A549 (cell line): ENCODE data around the gene CCNL1.

Experiments used
- ESRRA ChIP-seq: fragments of 150-350 bp; IDR thresholded peaks from 2 replicates; pipeline ENCODE4 v1.6.1; 2014; ENCODE audit warnings: mild to moderate bottlenecking, low read length, borderline replicate concordance
- HDAC2 ChIP-seq: fragments of 200-600 bp; sonication (generic); IDR thresholded peaks from 2 replicates; pipeline ENCODE4 v1.6.1; 2016
- JUN ChIP-seq, 2 experiments: fragments of >200 bp; sonication (Bioruptor Twin); formaldehyde crosslinking; IDR thresholded peaks; 2 replicates in 1 of 2; 3 replicates in 1 of 2; pipeline ENCODE4 v1.6.1; 2016 to 2017
- KDM1A ChIP-seq: fragments of 200-600 bp; sonication (generic); IDR thresholded peaks from 2 replicates; pipeline ENCODE4 v1.6.1; 2016; ENCODE audit warnings: low read depth, mild to moderate bottlenecking
- MAFK ChIP-seq: fragments of 450-650 bp; IDR thresholded peaks from 2 replicates; pipeline ENCODE4 v1.6.1; 2014; ENCODE audit not compliant: partially characterized antibody
- NR3C1 ChIP-seq: fragments of >200 bp; sonication (Bioruptor Twin); formaldehyde crosslinking; IDR thresholded peaks from 3 replicates; pipeline ENCODE4 v1.6.1; 2017
- POLR2A ChIP-seq: IDR thresholded peaks from 2 replicates; pipeline ENCODE4 v1.6.1; 2012; ENCODE audit warnings: mild to moderate bottlenecking, low read length
- RFX5 ChIP-seq: fragments of 450-650 bp; IDR thresholded peaks from 2 replicates; pipeline ENCODE4 v1.7.1; 2014; ENCODE audit warnings: antibody characterized with exemption, mild to moderate bottlenecking, moderate library complexity
- SMC3 ChIP-seq: fragments of >200 bp; sonication (Bioruptor Twin); formaldehyde crosslinking; IDR thresholded peaks from 3 replicates; pipeline ENCODE4 v1.6.1; 2018; ENCODE audit warnings: inconsistent platforms
- ZSCAN20 ChIP-seq: fragments of 250-450 bp; sonication (Bioruptor Pico); IDR thresholded peaks from 2 replicates; pipeline ENCODE4 v1.8.0; 2022; ENCODE audit warnings: mild to moderate bottlenecking, moderate library complexity
- TF ChIP-seq, protein P1 (sequence below): fragments of 200-600 bp; sonication (generic); IDR thresholded peaks from 2 replicates; pipeline ENCODE4 v1.6.1; 2016; ENCODE audit warnings: antibody characterized with exemption, mild to moderate bottlenecking, moderate library complexity
- TF ChIP-seq, protein P2 (sequence below): fragments of >200 bp; sonication (Bioruptor Twin); formaldehyde crosslinking; IDR thresholded peaks from 3 replicates; pipeline ENCODE4 v1.5.1; 2016
- TF ChIP-seq, protein P3 (sequence below): IDR thresholded peaks from 2 replicates; pipeline ENCODE4 v1.6.1; 2012

DNA sequence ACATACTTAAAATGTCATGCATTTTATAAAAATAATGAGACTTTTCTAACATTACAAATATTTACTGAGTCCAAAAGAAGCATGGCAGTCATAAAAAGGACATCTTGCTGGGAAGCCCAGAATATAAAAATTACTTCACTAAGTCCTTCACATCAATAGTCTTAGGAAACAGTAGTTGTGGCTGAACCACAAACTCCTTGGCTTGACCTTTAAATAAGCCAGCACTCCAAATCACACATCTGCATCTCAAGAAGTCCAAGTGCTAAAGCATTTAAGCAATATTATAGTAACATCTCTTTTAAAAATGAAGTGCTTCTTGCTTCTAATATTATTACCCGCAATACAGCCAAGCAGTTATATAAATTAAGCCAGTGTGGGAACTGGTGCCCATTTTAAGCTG is 8.8 kb downstream of the CCNL1 start:
- TF ChIP-seq NR3C1 (no peak), RFX5 (no peak), SMC3 (no peak), POLR2A (no peak), JUN (IDR thresholded peaks at IDR 0.05) (no peak), ZSCAN20 (CRISPR knock-in tag) (no peak), MAFK (no peak), ESRRA (no peak), KDM1A (no peak), HDAC2 (no peak)
- TF ChIP-seq, protein P1, sequence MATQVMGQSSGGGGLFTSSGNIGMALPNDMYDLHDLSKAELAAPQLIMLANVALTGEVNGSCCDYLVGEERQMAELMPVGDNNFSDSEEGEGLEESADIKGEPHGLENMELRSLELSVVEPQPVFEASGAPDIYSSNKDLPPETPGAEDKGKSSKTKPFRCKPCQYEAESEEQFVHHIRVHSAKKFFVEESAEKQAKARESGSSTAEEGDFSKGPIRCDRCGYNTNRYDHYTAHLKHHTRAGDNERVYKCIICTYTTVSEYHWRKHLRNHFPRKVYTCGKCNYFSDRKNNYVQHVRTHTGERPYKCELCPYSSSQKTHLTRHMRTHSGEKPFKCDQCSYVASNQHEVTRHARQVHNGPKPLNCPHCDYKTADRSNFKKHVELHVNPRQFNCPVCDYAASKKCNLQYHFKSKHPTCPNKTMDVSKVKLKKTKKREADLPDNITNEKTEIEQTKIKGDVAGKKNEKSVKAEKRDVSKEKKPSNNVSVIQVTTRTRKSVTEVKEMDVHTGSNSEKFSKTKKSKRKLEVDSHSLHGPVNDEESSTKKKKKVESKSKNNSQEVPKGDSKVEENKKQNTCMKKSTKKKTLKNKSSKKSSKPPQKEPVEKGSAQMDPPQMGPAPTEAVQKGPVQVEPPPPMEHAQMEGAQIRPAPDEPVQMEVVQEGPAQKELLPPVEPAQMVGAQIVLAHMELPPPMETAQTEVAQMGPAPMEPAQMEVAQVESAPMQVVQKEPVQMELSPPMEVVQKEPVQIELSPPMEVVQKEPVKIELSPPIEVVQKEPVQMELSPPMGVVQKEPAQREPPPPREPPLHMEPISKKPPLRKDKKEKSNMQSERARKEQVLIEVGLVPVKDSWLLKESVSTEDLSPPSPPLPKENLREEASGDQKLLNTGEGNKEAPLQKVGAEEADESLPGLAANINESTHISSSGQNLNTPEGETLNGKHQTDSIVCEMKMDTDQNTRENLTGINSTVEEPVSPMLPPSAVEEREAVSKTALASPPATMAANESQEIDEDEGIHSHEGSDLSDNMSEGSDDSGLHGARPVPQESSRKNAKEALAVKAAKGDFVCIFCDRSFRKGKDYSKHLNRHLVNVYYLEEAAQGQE: no peak
- TF ChIP-seq, protein P2, sequence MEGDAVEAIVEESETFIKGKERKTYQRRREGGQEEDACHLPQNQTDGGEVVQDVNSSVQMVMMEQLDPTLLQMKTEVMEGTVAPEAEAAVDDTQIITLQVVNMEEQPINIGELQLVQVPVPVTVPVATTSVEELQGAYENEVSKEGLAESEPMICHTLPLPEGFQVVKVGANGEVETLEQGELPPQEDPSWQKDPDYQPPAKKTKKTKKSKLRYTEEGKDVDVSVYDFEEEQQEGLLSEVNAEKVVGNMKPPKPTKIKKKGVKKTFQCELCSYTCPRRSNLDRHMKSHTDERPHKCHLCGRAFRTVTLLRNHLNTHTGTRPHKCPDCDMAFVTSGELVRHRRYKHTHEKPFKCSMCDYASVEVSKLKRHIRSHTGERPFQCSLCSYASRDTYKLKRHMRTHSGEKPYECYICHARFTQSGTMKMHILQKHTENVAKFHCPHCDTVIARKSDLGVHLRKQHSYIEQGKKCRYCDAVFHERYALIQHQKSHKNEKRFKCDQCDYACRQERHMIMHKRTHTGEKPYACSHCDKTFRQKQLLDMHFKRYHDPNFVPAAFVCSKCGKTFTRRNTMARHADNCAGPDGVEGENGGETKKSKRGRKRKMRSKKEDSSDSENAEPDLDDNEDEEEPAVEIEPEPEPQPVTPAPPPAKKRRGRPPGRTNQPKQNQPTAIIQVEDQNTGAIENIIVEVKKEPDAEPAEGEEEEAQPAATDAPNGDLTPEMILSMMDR: no peak
- TF ChIP-seq, protein P3, sequence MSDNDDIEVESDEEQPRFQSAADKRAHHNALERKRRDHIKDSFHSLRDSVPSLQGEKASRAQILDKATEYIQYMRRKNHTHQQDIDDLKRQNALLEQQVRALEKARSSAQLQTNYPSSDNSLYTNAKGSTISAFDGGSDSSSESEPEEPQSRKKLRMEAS: no peak
